Epithelial cell of esophagus (primary cell): ENCODE measurements around the gene NCEH1.

ENCODE experiments used
- DNase-seq: peaks from one replicate; pipeline ENCODE4 v3.0.0; 2010; ENCODE audit warnings: low read depth
- H3K4me3 ChIP-seq: 2 replicates; pipeline ENCODE4 v1.5.1; 2011; ENCODE audit warnings: mild to moderate bottlenecking, low read length, control low read depth
- TF ChIP-seq, protein P1 (sequence below): IDR thresholded peaks from 2 replicates; pipeline ENCODE4 v1.5.1; 2011; ENCODE audit warnings: low read depth, mild to moderate bottlenecking, low read length, control low read depth, inconsistent platforms; ENCODE audit not compliant: insufficient read depth; ENCODE audit errors: missing control alignments

NCEH1 gene

DNA sequence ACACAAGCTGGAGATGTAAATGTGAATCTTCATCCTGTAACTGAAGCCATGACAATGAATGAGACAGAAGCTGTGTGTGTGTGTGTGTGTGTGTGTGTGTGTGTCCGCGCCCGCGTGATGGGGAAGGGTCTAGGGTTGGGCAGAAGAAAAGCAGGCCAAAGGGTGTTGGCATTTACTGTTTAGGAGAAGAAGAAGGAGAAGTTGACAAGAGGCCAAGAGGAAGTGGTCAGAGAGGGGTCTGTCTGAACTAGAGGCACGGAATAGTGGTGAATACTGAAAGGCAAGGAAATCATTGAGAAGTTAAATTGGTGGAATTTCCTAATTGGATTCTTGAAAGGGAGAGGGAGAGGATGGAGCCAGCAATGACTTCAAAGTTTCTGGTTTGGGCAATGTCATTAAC lies 5.6 kb upstream of the NCEH1 start:
- H3K4me3 ChIP-seq, result no peak overlapping the region
- TF ChIP-seq, protein P1, sequence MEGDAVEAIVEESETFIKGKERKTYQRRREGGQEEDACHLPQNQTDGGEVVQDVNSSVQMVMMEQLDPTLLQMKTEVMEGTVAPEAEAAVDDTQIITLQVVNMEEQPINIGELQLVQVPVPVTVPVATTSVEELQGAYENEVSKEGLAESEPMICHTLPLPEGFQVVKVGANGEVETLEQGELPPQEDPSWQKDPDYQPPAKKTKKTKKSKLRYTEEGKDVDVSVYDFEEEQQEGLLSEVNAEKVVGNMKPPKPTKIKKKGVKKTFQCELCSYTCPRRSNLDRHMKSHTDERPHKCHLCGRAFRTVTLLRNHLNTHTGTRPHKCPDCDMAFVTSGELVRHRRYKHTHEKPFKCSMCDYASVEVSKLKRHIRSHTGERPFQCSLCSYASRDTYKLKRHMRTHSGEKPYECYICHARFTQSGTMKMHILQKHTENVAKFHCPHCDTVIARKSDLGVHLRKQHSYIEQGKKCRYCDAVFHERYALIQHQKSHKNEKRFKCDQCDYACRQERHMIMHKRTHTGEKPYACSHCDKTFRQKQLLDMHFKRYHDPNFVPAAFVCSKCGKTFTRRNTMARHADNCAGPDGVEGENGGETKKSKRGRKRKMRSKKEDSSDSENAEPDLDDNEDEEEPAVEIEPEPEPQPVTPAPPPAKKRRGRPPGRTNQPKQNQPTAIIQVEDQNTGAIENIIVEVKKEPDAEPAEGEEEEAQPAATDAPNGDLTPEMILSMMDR, result no peak
- DNase-seq, result no peak

DNA sequence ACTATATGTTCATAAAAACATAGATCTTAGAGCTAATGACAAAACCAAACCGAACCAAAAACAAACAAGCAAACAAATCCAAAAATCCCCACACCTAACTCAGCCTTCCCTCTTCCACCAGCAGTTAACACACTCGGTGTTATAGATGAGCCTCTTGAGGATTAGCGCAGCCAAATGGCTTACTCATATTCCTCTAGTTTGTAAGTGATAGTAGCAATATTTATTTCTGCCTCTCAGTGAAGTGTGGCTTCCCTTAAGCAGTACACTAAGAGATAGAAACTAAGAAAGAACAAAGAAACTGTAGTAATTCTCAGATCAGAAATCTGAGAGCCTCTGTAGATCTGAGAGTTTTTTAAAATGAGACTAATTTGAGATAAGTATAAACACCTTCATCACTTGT lies 2.4 kb upstream of the NCEH1 start:
- TF ChIP-seq, protein P1, result no peak
- DNase-seq, result no peak
- no peak overlapping the region for H3K4me3 ChIP-seq

DNA sequence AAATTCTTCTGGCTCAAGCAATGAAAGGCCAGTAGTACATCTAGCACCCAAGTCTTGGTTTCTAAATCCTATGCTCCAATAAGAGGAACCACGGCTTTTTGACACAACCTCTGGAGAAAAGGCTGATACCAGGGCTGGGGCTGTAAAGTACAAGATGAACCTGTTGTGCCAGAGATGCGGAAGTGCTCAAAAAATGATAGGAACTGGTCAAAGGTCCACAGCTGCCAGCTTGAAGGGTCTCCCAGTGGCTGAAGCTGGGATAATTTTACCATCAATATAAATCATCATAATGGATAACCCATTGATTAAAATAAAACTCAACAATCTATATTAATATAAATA lies 558 bp upstream of the NCEH1 start:
- TF ChIP-seq, protein P1, result no peak
- H3K4me3 ChIP-seq, result peak overlapping the region; percentile 64
- no peak for DNase-seq

DNA sequence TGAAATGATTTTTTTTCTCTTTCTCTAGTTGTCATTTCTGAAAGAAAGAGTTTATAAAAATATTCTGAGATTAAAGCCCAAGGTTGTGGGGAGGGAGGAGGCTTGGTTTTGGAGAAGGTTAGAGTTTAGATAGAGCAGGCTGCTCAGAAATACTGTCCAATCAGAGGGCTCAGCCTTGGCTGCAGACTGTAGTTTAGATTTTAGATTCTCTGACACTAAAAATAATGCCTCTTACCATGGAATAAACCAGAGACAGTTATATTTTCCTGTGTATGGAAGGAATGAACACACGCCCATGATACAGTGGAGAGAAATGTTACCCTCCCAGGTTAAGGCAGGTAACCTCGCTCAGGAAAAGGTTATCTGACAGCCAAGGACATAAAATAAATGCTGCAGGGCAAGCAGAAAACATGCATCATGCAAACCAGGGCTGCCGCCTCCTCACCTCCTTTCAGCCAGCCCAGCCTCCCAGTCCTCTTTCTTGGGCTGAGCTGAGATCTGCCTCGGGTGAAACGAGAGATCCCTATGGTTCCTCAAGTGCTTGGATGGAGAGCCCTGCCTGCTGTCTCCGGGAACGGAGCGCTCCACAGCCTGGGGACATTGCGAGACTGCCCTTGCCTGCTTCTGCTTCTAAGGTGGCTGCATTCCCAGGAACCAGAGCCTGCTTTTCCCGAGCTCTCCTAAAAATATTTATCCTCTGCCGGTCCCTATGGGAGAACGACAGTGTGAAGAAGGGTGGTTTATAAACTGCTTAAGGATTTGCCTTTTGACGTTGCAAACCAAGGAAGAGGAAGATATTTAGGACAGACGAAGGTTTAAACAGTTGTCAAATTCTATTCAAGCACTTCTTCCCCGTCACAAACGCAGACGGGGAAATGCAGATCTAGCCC lies 848 bp downstream of the NCEH1 start:
- H3K4me3 ChIP-seq, result peak overlapping the region; percentile 64
- peak; percentile 59 for DNase-seq
- TF ChIP-seq, protein P1, result no peak

DNA sequence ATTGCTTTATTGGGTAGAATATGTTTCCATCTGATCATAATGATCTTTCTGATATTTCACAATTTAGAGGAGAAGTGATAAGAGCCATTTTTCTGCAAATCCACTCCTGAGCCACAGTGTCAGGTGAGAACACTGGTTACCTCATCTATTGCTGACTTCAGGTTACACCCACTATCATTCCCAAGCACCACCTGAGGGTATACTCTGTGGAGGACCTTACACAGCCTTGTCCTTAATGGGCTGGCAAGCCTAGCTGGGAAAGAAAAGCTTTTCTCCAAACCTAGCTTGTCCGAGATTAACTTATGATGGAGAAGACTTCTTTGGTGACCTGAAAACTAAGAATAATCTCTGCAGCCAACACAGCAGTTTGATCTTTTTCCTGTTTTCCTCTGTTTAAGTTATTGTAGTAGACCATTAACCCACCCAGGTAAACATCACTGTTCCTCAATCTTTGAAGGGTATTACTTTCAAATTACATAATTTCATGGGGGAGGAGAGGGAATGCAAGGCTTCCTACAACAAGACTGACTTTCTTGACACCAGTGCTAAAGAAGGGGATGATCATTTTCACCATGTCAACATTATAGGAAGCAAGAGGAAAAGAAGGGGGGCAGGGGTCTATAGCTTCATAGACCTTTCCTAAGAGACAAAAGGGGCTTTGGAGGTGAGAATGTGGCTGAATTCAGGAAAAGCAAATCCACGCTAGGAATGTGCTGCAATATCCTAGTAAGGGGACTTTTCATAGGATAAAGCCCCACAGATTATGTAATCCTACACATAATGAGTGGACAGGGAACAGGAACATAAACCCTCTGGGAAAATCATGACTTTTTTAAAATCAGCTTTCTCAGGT lies 1.7 kb downstream of the NCEH1 start:
- no peak overlapping the region for H3K4me3 ChIP-seq
- peak; percentile 73 for DNase-seq
- TF ChIP-seq, protein P1, result no peak

DNA sequence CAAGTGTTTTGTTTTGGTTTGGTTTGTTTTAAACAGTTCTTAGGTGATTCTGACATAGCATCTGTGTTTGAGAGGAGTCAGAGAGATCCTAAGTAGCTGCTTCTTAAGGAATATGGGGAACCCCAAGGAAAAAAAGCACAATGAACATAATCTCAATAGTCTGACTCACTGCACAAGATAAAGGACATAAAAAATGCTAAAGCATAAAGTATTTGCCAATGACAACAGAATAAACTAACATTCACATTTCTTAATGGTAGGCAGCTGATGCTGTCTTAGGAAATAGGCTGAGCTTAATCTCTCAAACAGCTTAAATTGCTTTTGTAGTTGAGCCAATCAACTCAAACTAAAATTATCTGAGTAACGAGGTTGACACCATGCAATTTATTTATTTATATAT lies 2.9 kb downstream of the NCEH1 start:
- no peak overlapping the region for H3K4me3 ChIP-seq
- TF ChIP-seq, protein P1, result no peak
- DNase-seq, result no peak
